Measurements from ENCODE around the gene NPIPB8. TPM values are rescaled to one million over a fixed set of nuclear protein-coding genes. Genes with fewer than 3 reads are reported as not detected.
"Not testable (repeated sequence)": the region's sequence is repeated elsewhere in the genome, so short reads cannot be mapped to it uniquely, and the experiment has no call there.

The NPIPB8 gene
- total RNA-seq, 4 donors from 2014 or later: not detected

GRCh38 chr16:28596115-28596630 lies 41.7 kb upstream of the NPIPB8 start:
- no peak for ATAC-seq (ENCODE audit: low FRiP score)
- TF ChIP-seq, protein P1, sequence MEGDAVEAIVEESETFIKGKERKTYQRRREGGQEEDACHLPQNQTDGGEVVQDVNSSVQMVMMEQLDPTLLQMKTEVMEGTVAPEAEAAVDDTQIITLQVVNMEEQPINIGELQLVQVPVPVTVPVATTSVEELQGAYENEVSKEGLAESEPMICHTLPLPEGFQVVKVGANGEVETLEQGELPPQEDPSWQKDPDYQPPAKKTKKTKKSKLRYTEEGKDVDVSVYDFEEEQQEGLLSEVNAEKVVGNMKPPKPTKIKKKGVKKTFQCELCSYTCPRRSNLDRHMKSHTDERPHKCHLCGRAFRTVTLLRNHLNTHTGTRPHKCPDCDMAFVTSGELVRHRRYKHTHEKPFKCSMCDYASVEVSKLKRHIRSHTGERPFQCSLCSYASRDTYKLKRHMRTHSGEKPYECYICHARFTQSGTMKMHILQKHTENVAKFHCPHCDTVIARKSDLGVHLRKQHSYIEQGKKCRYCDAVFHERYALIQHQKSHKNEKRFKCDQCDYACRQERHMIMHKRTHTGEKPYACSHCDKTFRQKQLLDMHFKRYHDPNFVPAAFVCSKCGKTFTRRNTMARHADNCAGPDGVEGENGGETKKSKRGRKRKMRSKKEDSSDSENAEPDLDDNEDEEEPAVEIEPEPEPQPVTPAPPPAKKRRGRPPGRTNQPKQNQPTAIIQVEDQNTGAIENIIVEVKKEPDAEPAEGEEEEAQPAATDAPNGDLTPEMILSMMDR (IDR thresholded peaks at IDR 0.05): no peak
- DNase-seq (ENCODE audit: low spot score): no peak

DNA sequence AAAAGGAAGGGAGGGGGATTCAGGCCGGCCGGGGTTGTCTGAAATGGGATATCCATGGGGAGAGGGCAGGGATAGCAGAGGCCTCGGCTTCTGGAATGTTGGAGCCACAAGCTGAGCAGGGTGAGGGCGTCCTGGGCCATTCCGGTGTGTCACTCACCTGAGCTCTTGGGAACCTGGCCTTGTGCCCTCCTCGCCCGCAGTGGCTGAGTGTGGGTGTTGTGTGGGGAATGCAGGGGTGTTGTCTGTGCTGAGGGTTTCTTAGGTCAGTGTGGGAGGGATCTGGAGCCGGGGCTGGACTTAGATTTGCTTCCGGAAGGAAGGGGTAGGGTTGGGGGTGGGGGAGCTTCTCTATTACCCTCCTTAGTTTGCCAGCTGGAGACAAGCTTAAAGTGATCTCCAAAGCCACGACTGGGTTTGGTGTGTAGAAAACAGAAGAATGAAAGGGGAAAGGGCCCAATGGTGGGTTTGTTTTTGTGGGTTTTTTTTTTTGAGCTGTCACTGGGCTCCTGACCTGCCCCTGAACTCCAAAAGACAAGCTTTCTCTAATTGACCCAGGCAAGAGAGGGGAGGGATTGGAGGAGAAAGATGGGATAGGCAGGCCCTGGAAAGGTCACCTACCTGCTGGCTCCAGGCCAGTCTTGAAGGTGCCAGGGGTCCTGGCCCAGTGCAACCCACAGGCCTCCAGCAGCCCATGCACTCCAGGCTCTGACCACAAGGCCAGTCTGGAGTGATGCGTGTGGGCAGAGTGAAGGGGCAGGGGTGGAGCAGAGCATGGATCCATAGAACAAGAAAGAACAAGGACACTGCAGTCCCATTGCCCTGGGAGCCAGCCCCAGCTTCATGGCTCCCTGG lies 40.8 kb upstream of the NPIPB8 start, which contains the start of gene SULT1A2:
Gene SULT1A2, minus strand, starts transcription at position 211 of the 852 bp plus-strand sequence. CDS start 1,120 bp downstream, outside the sequence.
- TF ChIP-seq, protein P1 (IDR thresholded peaks at IDR 0.05): no peak
- DNase-seq (ENCODE audit: low spot score) (no peak), ATAC-seq (ENCODE audit: low FRiP score) (peak; percentile 42)

GRCh38 chr16:28597692-28598261 lies 40.1 kb upstream of the NPIPB8 start:
- no peak for DNase-seq (ENCODE audit: low spot score)
- TF ChIP-seq, protein P1 (IDR thresholded peaks at IDR 0.05): no peak
- ATAC-seq (ENCODE audit: low FRiP score): no peak

DNA sequence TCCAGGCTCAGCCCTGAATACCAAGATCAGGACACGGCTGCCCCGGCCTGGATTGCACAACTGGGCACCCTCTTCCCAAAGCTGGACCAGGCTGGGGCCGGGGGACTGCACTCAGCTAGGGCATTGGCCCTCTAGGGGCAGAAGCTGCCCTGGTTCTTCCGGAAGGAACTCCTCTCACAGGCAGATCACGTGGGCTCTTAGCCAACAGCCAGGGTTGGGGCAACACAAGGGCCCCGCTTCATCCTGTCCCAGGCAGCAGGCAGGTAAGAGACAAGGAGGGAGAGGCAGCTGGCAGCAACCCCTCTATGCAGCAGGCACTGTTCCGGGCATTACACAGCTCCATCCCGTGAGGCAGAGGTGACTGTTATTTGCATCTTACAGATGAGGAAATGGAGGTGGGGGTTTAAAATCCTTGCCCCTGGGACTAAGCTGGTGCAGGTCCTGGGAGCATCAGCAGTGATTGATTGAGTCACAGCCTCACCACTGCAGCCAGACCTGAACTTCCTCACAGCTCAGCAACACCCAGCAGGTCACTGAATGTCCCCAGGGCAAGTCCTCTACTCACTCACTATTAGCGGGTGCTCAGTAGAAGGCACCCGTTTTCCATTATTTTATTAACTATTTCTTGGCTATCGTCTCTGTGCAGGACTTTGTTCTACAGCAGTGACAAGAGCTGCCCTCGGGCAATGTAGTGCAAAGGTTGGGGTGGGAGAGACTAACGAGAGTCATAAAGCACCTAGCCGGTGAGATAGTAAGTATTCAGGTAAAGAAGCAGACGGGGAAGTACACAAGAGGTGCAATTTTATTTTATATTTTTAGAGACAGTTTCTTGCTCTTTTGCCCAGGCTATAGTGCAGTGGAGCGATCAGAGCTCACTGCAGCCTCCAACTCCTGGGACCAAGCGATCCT lies 38.2 kb upstream of the NPIPB8 start:
- ATAC-seq (ENCODE audit: low FRiP score): not testable (repeated sequence)

GRCh38 chr16:28600965-28601364 lies 36.9 kb upstream of the NPIPB8 start:
- DNase-seq (ENCODE audit: low spot score); ATAC-seq (ENCODE audit: low FRiP score): not testable (repeated sequence)

More for the DNA sequence above, 38.2 kb upstream of the NPIPB8 start:
- not testable (repeated sequence) for DNase-seq (ENCODE audit: low spot score)

DNA sequence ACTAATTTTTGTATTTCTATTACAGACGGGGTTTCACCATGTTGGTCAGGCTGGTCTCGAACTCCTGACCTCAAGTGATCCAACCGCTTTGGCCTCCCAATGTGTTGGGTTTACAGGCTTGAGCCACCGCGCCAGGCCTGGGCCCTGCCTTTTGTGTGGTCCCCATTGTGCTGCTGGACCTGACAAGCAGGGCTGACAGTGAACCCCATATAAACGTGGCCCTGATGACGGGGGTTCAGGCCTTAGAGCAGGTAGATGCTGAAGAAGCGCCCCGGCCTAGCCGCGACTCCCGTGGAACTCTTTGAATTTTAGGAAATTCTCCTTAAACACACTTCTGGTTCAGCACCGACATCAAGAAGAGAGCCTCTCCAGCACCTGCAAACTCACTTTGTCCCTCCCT lies 36.3 kb upstream of the NPIPB8 start:
- not testable (repeated sequence) for ATAC-seq (ENCODE audit: low FRiP score); DNase-seq (ENCODE audit: low spot score)

DNA sequence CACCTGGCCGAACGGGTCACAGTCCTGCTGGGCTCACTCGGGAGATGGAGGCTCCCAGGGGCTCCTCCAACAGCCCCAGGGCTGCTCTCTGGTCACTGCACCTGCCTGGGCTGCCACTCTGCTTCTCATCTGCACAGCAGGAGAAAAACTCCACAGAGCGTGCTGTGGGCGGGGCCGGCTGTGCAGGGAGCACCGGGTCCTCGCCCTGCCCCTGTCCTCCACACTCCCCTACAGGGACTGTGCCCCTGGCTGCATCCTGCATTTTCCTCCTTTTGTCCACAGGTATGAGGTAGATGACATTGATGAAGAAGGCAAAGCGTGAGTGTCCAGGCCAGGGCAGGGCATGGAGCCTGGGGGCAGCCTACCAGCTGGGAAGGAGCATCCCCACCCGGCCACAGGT lies 35.8 kb upstream of the NPIPB8 start:
- not testable (repeated sequence) for ATAC-seq (ENCODE audit: low FRiP score); DNase-seq (ENCODE audit: low spot score)

DNA sequence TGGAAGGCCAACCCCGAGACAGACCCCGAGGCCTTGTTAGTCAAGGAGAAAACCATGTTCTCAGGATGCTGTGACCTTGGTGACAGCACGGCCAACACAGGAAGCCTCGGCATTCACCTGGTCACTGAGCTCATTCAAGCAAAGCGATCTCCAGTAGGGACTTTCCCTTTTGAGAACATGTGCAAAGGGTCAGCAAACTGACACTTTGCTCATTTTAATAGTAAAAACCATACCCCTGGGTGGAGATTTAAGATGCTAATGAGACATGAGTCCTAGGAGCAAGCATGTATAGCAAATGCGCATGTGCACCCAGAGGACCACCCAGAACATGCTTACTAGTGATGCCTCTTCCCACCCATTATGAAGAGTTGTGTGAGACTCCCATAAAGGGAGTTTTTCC lies 35.3 kb upstream of the NPIPB8 start:
- DNase-seq (ENCODE audit: low spot score) (no peak), ATAC-seq (ENCODE audit: low FRiP score) (no peak)
- TF ChIP-seq, protein P1 (IDR thresholded peaks at IDR 0.05): no peak
